ENCODE data around the gene KRT25. TPM values are rescaled to one million over a fixed set of nuclear protein-coding genes. Genes with fewer than 3 reads are reported as not detected.

Gene KRT25
- total and polyA plus RNA-seq, 2 of the 8 experiments (the other 6 are each of a cell fraction or from before 2014, with no cell fraction given), result not detected

DNA sequence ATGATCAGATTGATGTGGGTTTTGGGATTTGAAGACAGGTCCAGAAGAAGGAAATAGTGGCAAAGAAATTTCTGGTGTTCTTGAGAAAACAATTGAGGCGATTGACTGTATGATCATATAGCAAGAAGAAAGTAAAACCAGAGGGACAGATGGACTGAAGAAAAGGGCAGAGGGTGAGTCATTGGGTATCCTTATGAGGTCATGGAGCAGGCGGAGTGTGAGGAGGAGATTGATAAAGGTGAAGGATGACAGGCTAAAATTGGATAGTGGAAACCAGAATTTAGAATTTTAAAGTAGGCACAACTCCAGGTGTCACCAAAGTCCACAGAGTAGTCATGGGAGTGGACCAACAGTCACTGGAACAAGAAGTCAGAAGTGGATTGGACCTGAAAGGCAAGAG lies 46.0 kb upstream of the KRT25 start:
- no peaks in the 10 kb centered on the region for H3K79me2 ChIP-seq (ENCODE audit: control insufficient read depth in 1 of 2, insufficient read depth in 2 of 2, low read length in 2 of 2)
- H3K4ac ChIP-seq (replicated peaks; ENCODE audit: insufficient read length, low read depth, low read length), result no peak overlapping the region
- no peak overlapping the region for H2BK5ac ChIP-seq (ENCODE audit: low read depth, low read length)
- H4K5ac ChIP-seq (ENCODE audit: insufficient read length, low read depth, low read length), result no peak overlapping the region
- FAIRE-seq, result no peak
- no peak overlapping the region for H3K23ac ChIP-seq (ENCODE audit: insufficient read length)
- no peak overlapping the region for H3K4me3 ChIP-seq (ENCODE audit: extremely low read depth in 1 of 4, insufficient read depth in 2 of 4, low read depth in 3 of 4, low read length in 4 of 4)
- H2BK20ac ChIP-seq (ENCODE audit: low read length), result no peak overlapping the region
- ChIA-PET CTCF (ENCODE audit: partially characterized antibody) (interaction anchor here (1.3 kb wide), 1 partner anchor 862 kb away, joined by 3 read pairs; no protein-coding TSS in a partner anchor), POLR2A (ENCODE audit: partially characterized antibody) (no interaction called here)
- H3K27ac ChIP-seq (ENCODE audit: low read depth, low read length), result no peak overlapping the region
- no peak overlapping the region for H2BK15ac ChIP-seq (ENCODE audit: low read length)
- H3K9me3 ChIP-seq (ENCODE audit: insufficient read depth in 2 of 2, low read depth in 1 of 2, low read length in 1 of 2), result no peaks in the 10 kb centered on the region
- H3K14ac ChIP-seq (ENCODE audit: insufficient read length), result no peak overlapping the region
- no peak overlapping the region for H2BK12ac ChIP-seq (ENCODE audit: low read depth, low read length)
- H2AFZ ChIP-seq (ENCODE audit: low read length), result no peak overlapping the region
- H3K9ac ChIP-seq (replicated peaks in 1 of 4; ENCODE audit: extremely low read depth in 1 of 4, low read depth in 3 of 4, low read length in 3 of 4), result no peak overlapping the region
- H3K36me3 ChIP-seq (ENCODE audit: control insufficient read depth in 2 of 4, insufficient read depth in 4 of 4, low read length in 3 of 4), result no peaks in the 10 kb centered on the region
- no peaks in the 10 kb centered on the region for H3K23me2 ChIP-seq (ENCODE audit: low read depth, low read length)
- no peak for DNase-seq (ENCODE audit: low read depth in 1 of 2, low spot score in 2 of 2)
- H2BK120ac ChIP-seq (replicated peaks; ENCODE audit: low read depth, low read length), result no peak overlapping the region
- no peak overlapping the region for H3K4me2 ChIP-seq (ENCODE audit: insufficient read depth in 1 of 2, low read depth in 2 of 2, low read length in 2 of 2)
- no peak overlapping the region for H4K8ac ChIP-seq (ENCODE audit: extremely low read depth, insufficient read depth, low read length)
- no peaks in the 10 kb centered on the region for H3K79me1 ChIP-seq (ENCODE audit: low read depth, low read length)
- H3K27me3 ChIP-seq (replicated peaks in 1 of 4; ENCODE audit: control insufficient read depth in 3 of 4, extremely low read depth in 1 of 4, insufficient read depth in 3 of 4, low read length in 3 of 4), result 0 out of 7 replicates have a peak, but pooled peaks cover 0 to 3% (median 0%) of the 10 kb centered on the region in 4 experiments
- H3K4me1 ChIP-seq (replicated peaks in 1 of 4; ENCODE audit: control insufficient read depth in 3 of 4, insufficient read depth in 4 of 4, low read length in 3 of 4), result no peaks in the 10 kb centered on the region
- H2AK5ac ChIP-seq (ENCODE audit: low read depth, low read length), result no peak overlapping the region
- no peak overlapping the region for H3K56ac ChIP-seq (replicated peaks; ENCODE audit: insufficient read length, low read depth, low read length)
- H3K18ac ChIP-seq (ENCODE audit: extremely low read depth, low read length), result no peak overlapping the region
- no peaks in the 10 kb centered on the region for H4K20me1 ChIP-seq (replicated peaks in 1 of 2; ENCODE audit: control insufficient read depth in 1 of 2, insufficient read depth in 2 of 2, low read length in 2 of 2)
- H4K91ac ChIP-seq (replicated peaks; ENCODE audit: insufficient read length, low read length), result no peak overlapping the region
- WGBS, 2 experiments (ENCODE audit: extremely low coverage in 1 of 2, insufficient coverage in 1 of 2, insufficient read length in 1 of 2, insufficient replicate concordance in 2 of 2, low coverage in 1 of 2, low lambda C conversion rate in 2 of 2, missing lambda C conversion rate in 1 of 2), result 87% methylated on average over 2 of the region's 2 CpGs; no CpG with 5 or more reads in 1 of the 2 experiments
- TF ChIP-seq FOSL1 (IDR thresholded peaks at IDR 0.05; ENCODE audit: insufficient read depth, low read depth, low read length) (no peak), SAP30 (IDR thresholded peaks at IDR 0.05; ENCODE audit: insufficient read depth, insufficient replicate concordance, low read length) (no peak), RFX5 (IDR thresholded peaks at IDR 0.05; ENCODE audit: borderline replicate concordance, low read depth, low read length) (no peak), SIN3A (conservative IDR thresholded peaks at IDR 0.05 in 1 of 2, IDR thresholded peaks at IDR 0.05 in 1 of 2; ENCODE audit: low read depth in 1 of 2, low read length in 2 of 2) (no peak), EP300 (IDR thresholded peaks at IDR 0.05; ENCODE audit: borderline replicate concordance in 1 of 2, low read depth in 2 of 2, low read length in 2 of 2) (no peak), EGR1 (IDR thresholded peaks at IDR 0.05; ENCODE audit: borderline replicate concordance, low read depth, low read length) (no peak), CEBPB (IDR thresholded peaks at IDR 0.05; ENCODE audit: low read depth, low read length) (no peak), POLR2AphosphoS5 (IDR thresholded peaks at IDR 0.05; ENCODE audit: low read depth, low read length) (no peak)
- TF ChIP-seq, protein P1, sequence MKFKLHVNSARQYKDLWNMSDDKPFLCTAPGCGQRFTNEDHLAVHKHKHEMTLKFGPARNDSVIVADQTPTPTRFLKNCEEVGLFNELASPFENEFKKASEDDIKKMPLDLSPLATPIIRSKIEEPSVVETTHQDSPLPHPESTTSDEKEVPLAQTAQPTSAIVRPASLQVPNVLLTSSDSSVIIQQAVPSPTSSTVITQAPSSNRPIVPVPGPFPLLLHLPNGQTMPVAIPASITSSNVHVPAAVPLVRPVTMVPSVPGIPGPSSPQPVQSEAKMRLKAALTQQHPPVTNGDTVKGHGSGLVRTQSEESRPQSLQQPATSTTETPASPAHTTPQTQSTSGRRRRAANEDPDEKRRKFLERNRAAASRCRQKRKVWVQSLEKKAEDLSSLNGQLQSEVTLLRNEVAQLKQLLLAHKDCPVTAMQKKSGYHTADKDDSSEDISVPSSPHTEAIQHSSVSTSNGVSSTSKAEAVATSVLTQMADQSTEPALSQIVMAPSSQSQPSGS (IDR thresholded peaks at IDR 0.05; ENCODE audit: low read length), result no peak
